Rectal smooth muscle tissue (tissue), 1 donor: ENCODE data around the gene MACROD2.

Experiments
- H3K27ac ChIP-seq: one replicate; pipeline ENCODE4 v1.7.0; 2013; ENCODE audit warnings: low read depth, low read length, inconsistent platforms
- H3K27me3 ChIP-seq: one replicate; pipeline ENCODE4 v1.7.0; 2013; ENCODE audit warnings: low read length; ENCODE audit not compliant: control insufficient read depth, insufficient read depth
- H3K36me3 ChIP-seq: one replicate; pipeline ENCODE4 v1.7.0; 2013; ENCODE audit warnings: low read length; ENCODE audit not compliant: control insufficient read depth, insufficient read depth
- H3K4me1 ChIP-seq: one replicate; pipeline ENCODE4 v1.7.0; 2013; ENCODE audit warnings: low read length; ENCODE audit not compliant: control insufficient read depth, insufficient read depth
- H3K4me3 ChIP-seq: one replicate; pipeline ENCODE4 v1.7.0; 2013; ENCODE audit warnings: low read length
- H3K9ac ChIP-seq: one replicate; pipeline ENCODE4 v1.7.0; 2013; ENCODE audit warnings: low read length

MACROD2 gene

GRCh38 chr20:14799545-14800216, 804.4 kb downstream of the MACROD2 start:
- Histone ChIP-seq H3K4me1 (no peaks in the 10 kb centered on the region), H3K36me3 (no peaks in the 10 kb centered on the region), H3K27me3 (no peaks in the 10 kb centered on the region), H3K9ac (no peak overlapping the region), H3K4me3 (no peak overlapping the region), H3K27ac (no peak overlapping the region)

DNA sequence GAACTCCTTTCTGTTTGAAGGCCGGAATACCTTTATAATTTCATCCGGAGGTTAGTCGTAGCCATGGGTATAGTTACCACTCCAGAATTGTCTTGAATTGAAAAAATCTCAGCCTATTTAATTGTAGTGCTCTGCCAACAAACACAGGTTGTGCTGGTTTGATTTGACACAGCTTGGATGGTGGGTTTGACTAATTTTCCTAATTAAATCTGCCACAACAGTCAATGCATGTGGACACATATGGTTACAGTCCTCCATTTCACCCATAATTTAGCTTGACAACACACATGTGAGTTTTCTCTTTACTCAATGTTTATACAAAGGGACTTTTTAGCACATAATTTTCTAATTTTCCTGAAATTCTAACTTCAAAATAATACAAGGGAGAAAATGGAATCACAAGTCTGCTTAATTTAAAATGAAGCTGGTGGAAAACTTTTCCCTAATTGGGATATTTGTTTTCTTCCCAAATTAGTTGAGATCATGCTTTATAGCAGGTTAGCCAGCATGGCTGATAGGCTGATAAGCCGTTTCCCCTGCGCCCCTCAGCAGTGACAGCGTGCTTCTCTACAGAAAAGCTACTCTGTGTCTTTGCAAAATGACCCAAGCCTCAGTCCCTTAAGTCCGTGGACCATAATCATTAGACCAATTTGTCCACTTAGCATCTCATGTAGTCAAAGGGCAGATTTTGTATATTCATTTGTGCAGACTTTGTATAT, 805.5 kb downstream of the MACROD2 start:
- Histone ChIP-seq H3K4me3 (no peak overlapping the region), H3K36me3 (no peaks in the 10 kb centered on the region), H3K9ac (no peak overlapping the region), H3K27me3 (no peaks in the 10 kb centered on the region), H3K4me1 (no peaks in the 10 kb centered on the region), H3K27ac (no peak overlapping the region)

DNA sequence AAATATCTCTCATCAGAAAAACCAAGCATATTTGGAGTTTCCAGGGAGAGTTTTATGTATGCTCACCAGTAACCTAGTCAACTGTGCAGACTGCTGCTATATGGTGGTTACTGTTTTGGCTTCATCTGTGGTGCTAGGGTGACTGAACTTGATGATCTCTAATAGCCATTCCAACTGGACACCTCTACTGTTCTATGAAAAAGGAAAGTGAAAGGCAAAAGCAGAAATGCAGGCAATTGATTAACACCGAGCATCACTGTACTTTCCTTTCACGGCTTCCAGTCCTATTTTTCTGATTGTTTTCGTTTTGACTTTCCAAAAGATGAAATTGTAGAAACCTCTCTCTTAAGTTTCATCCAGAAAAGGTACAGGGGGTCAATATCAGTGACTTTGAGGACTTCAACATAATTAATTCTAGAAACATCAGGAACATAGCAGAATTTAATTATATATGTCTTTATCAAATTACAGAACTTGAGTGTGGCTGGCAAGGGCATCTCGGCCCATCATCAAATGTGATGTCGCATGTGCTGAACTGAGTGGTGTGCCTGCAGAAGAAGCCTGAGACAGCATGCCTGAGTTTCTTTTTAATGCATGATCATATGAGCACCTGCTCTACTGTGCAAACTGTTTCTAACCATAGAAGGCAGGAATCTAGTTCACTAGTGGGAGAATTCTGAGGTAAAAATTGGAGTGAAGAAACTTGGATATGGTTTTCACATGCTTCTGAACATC, 806.4 kb downstream of the MACROD2 start:
- no peaks in the 10 kb centered on the region for H3K4me1 ChIP-seq
- H3K9ac ChIP-seq = no peak overlapping the region
- no peaks in the 10 kb centered on the region for H3K27me3 ChIP-seq
- H3K36me3 ChIP-seq = no peaks in the 10 kb centered on the region
- H3K4me3 ChIP-seq = no peak overlapping the region
- no peak overlapping the region for H3K27ac ChIP-seq

GRCh38 chr20:14807224-14807623, 811.9 kb downstream of the MACROD2 start:
- Histone ChIP-seq H3K27ac (no peak overlapping the region), H3K27me3 (no peaks in the 10 kb centered on the region), H3K4me1 (no peaks in the 10 kb centered on the region), H3K9ac (no peak overlapping the region), H3K4me3 (no peak overlapping the region), H3K36me3 (no peaks in the 10 kb centered on the region)

- Histone ChIP-seq H3K4me1 (no peaks in the 10 kb centered on the region), H3K9ac (no peak overlapping the region)
Observed at GRCh38 chr20:14815340-14815739, 820.0 kb downstream of the MACROD2 start.

GRCh38 chr20:14816471-14816870, 821.2 kb downstream of the MACROD2 start:
- Histone ChIP-seq H3K4me1 (no peaks in the 10 kb centered on the region), H3K4me3 (no peak overlapping the region), H3K27ac (no peak overlapping the region), H3K27me3 (no peaks in the 10 kb centered on the region), H3K9ac (no peak overlapping the region), H3K36me3 (no peaks in the 10 kb centered on the region)

More at GRCh38 chr20:14815340-14815739, 820.0 kb downstream of the MACROD2 start:
- no peaks in the 10 kb centered on the region for H3K36me3 ChIP-seq
- H3K4me3 ChIP-seq = no peak overlapping the region
- H3K27me3 ChIP-seq = no peaks in the 10 kb centered on the region
- no peak overlapping the region for H3K27ac ChIP-seq

DNA sequence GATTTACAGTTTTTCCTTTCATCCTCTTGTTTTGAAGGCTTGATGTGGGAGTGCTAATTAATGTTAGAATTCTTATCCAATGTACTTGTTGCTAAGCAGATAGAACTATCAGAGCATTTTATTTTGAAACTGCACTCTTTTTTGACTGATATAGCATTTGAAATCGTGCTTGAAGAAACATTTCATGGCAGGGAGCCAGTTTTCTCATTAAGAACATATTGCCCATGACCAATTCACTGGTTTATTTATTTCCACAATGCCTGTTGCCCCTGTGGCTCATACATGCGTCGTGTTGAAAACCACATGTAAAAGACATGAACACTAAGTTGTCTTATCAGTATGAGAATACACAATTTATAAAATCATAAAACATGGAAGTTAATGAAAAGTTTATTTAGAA, 821.8 kb downstream of the MACROD2 start:
- H3K4me1 ChIP-seq = no peaks in the 10 kb centered on the region
- no peak overlapping the region for H3K9ac ChIP-seq
- no peaks in the 10 kb centered on the region for H3K36me3 ChIP-seq
- no peak overlapping the region for H3K4me3 ChIP-seq
- H3K27me3 ChIP-seq = no peaks in the 10 kb centered on the region
- H3K27ac ChIP-seq = no peak overlapping the region

DNA sequence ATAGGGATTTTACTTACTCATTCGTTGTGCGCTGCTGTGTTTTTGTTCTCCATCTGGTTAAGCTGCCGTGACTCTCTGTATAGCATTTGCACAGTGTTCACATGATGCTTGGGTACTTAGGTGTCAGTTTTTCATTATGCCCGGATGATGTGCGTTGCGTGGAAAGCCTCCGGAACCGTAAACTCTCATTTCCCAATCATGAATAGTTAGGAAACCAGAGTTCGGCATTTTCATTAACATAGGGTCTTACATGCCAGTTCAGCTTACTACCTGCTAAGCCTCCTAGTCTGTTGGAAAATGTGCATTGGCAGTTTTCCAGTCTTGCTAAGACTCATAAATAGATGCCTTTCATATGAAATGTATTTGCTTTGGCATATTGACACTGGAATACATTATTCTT, 825.5 kb downstream of the MACROD2 start:
- Histone ChIP-seq H3K36me3 (no peaks in the 10 kb centered on the region), H3K4me3 (no peak overlapping the region), H3K27me3 (no peaks in the 10 kb centered on the region), H3K27ac (no peak overlapping the region), H3K9ac (no peak overlapping the region), H3K4me1 (no peaks in the 10 kb centered on the region)

- Histone ChIP-seq H3K27me3 (no peaks in the 10 kb centered on the region), H3K4me1 (no peaks in the 10 kb centered on the region), H3K4me3 (no peak overlapping the region), H3K36me3 (no peaks in the 10 kb centered on the region), H3K9ac (no peak overlapping the region), H3K27ac (no peak overlapping the region)
Observed at GRCh38 chr20:14821251-14821650, 825.9 kb downstream of the MACROD2 start.

GRCh38 chr20:14824996-14825395, 829.7 kb downstream of the MACROD2 start:
- Histone ChIP-seq H3K27ac (no peak overlapping the region), H3K27me3 (no peaks in the 10 kb centered on the region), H3K4me3 (no peak overlapping the region), H3K36me3 (no peaks in the 10 kb centered on the region), H3K9ac (no peak overlapping the region), H3K4me1 (no peaks in the 10 kb centered on the region)

- Histone ChIP-seq H3K9ac (no peak overlapping the region), H3K4me1 (no peaks in the 10 kb centered on the region), H3K4me3 (no peak overlapping the region), H3K27ac (no peak overlapping the region), H3K36me3 (no peaks in the 10 kb centered on the region), H3K27me3 (no peaks in the 10 kb centered on the region)
Observed at GRCh38 chr20:14826543-14827313, 831.4 kb downstream of the MACROD2 start.

DNA sequence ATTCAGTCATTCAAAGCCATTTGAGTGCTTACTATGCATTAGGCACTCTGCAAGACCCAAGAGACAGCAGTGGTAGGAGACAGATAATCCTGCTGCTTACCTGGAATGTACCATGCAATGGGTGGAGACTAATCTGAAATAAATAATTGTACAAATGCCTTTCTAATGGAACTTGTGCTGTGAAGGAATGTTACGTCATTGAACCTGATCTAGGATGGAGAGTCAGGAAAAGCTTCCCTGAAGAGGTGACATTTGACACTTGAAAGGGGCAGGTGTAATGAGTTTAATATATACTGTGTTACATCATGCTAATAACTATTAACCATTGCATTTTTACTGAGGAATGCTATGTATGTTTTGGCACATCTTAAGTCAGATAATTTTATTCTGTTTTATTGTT, 833.1 kb downstream of the MACROD2 start:
- no peaks in the 10 kb centered on the region for H3K27me3 ChIP-seq
- H3K4me1 ChIP-seq = no peaks in the 10 kb centered on the region
- no peak overlapping the region for H3K9ac ChIP-seq
- H3K27ac ChIP-seq = no peak overlapping the region
- no peaks in the 10 kb centered on the region for H3K36me3 ChIP-seq
- H3K4me3 ChIP-seq = no peak overlapping the region
